ENCODE data around the gene CCT6A.
"Not testable (repeated sequence)": the region's sequence is repeated elsewhere in the genome, so short reads cannot be mapped to it uniquely, and the experiment has no call there.

Gene CCT6A

DNA sequence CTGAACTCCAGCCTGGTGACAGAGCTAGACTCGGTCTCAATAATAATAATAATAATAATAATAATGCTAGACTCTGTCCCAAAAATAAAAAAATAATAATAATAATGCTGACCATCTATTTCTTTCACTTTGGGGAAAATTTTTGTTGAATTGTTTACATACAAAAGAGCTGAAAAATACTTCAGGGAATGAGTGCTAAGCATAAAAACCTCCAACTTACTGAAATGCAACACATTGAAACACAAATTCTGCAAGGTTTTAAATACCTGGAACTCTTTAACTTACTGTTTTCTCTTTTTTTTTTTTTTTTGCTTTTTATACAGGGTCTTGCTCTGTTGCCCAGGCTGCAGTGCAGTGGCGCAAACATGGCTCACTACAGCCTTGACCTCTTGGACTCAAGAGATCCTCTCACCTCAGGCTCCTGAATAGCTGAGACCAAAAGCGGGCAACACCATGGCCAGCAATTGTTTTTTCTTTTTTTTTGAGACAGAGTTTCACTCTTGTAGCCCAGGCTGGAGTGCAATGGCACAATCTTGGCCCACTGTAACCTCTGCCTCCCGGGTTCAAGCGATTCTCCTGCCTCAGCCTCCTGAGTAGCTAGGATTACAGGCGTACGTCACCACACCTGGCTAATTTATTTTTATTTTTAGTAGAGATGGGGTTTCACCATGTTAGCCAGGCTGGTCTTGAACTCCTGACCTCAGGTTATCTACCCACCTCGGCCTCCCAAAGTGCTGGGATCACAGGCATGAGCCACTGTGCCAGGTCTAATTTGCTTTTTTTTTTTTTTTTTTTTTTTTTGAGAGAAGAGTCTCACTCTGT, 46.8 kb downstream of the CCT6A start:
- not testable (repeated sequence) for DNase-seq (ENCODE audit: low read depth in 2 of 2)

DNA sequence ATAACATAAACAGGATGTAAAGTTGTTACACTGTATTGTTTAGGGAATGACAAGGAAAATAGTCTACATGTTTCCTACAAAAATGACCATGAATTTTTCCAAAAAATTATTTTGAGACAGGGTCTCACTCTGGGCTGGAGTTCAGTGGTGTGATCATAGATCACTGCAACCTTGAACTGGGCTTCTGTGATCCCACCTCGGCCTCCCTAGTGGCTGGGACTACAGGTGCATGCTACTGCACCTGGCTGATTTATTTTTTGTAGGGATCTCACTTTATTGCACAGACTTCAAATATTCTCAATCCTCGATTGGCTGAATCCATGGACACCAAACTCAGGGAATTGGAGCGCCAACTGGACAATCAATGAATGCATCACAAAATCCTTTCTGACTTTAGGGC, 48.1 kb downstream of the CCT6A start:
- DNase-seq (ENCODE audit: low read depth in 2 of 2), result no peak

DNA sequence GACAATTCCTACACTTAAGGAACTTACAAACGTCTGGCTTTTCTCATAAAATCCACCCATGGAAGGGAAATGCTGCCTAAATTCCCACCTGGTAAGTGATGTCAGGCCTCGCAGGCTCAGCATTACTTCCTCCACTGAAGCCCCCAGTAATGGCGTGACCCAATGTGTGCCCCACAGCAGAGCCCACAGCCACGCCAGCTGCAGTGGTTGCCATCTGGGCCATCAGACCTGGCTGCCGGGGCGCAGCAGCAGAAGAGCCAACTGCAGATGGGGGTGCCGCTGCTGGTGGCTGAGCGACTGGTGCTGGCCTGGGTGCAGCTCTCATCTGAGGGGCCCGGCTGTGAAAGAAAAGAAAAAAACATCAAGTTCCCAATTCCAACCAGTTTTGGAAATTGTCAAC, 52.6 kb downstream of the CCT6A start:
- not testable (repeated sequence) for DNase-seq (ENCODE audit: low read depth in 2 of 2)

DNA sequence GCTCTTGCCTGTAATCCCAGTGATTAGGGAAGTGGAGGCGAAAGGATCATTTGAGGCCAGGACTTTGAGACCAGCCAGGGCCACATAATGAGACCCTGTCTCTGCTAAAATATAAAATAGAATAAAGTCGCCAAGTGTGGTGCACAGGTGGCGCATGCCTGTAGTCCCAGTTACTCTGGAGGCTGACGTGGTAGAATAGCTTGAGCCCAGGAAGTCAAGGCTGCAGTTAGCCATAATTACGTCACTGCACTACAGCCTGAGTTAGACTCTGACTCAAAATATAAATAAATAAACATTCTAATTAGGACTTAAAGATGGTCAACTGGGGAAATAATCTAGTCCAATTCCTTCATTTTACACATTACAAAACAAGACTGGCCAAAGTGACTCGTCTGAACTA, 53.9 kb downstream of the CCT6A start:
- peak in 1 of 2 experiments; percentile 5 for DNase-seq (ENCODE audit: low read depth in 2 of 2)

DNA sequence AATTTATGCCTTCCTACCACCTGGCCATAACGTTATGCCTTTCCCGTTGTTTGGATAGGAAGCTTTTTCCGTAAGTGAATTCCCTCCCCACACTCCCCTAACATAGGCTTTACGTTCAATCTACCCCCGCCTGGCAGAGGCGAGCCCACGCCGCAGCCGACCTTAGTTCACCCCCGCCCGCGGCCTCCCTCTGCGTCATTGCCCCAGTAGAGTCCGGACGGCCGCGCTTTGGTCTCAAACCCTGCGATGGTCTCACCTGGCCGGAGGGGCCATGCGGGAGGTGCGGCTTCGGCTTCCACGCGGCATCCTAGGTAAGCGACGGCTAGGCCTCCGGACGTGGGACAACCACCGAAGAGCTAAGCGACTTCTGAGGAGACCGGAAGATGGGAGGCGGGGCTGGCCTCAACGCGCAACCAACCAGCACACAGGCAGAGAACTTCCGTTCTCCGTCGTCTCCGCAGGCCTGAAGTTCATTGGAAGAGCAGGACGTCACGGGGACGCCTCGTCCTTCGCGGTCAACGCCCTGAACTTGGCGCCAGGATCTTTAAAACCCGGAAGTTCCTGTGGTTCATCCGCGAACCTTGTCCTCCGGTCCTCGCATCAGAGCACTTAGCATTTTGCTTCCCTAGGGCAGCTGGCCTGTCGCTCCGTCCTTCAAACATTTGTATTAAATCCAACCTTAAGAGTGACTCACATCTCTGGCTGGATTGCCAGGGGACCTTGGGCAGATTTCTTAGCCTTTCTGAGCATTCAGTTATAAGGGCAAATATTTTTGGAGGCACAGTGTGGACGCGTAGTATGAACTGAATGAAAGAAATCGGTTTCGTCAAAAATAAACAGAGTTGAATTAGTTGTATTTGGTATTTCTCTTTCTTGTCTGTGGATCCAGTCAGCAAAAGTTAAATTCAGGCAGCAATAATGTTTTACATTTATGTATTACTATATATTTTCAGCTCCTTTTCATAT, 54.8 kb downstream of the CCT6A start, which contains the start of gene CHCHD2:
CHCHD2 (minus strand) TSS at position 369 of the 966 bp plus-strand sequence; CDS start at position 306, 63 bp downstream.
- DNase-seq (ENCODE audit: low read depth in 2 of 2), result peak; percentile 95

DNA sequence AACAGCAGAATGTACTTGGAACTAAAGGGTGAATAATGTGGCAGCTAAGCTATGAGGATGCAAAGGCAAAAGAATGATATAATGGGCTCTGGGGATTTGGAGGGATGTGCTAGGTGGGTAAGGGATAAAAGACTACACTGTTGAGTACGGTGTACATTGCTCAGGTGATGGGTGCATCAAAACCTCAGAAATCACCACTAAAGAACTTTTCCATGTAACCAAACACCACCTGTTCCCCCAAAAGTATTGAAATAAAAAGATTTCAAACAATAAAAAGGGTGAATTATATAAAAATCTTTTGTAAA, 56.3 kb downstream of the CCT6A start:
- DNase-seq (ENCODE audit: low read depth in 2 of 2), result no peak

DNA sequence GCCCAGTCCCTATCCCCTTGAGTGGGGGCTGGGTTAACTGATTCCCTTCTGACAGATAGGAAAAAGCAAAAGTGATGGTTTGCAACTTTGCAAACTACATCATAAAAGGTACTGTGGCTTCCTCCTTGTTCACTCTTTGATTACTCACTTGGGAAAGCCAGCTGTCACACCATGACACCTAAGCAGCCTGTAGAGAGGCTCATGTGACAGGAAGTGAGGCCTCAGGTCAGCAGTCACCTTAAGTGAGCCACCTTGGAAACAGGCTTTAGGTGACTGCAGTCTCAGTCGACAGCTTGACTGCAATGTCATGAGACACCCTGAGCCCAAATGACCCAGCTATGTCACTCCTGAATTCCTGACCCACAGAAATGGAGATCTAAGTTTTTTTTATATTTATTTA, 59.0 kb downstream of the CCT6A start:
- DNase-seq (ENCODE audit: low read depth in 2 of 2), result no peak

DNA sequence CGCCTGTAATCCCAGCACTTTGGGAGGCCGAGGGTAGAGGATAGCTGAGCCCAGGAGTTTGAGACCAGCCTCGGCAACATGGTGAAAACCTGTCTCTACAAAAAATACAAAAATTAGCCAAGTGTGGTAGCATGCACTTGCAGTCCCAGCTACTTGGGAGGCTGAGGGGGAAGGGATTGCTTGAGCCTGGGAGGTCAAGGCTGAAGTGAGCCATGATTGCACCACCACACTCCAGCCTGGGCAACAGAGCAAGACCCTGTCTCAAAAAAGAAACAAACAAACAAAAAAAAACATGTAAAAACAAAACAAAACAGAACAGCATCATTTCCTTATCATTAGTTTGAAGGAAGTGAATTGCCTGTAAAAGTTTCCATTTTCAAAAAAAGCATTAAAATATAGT, 60.7 kb downstream of the CCT6A start:
- DNase-seq (ENCODE audit: low read depth in 2 of 2), result not testable (repeated sequence)
